ENCODE measurements around the gene PSMA8.
A peak's percentile ranks its signal among the peaks of the same experiment; 100 is the strongest.

Gene PSMA8

DNA sequence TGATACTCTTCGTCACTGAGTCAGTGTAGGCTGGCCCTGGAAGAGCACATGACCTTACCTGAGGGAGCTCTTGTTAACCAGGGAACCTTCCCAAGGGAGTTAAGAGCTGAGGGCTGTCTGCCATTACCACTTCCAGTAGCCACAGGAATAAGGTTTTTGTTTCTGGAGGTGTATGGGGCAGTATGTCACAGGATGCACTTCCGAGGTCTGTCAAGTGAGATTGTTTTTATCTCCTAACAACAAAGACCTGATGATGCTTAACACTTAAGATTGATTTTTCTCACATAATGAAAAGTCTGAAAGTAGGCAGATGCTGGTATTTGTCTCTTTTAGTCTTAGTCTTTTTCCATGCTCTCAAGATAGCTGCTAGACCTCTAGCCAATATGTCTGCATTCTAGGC is 41.8 kb downstream of the PSMA8 start:
- no peak for TF ChIP-seq CTCF (IDR thresholded peaks at IDR 0.05; ENCODE audit: insufficient read depth, low read depth, low read length, missing control alignments)
- DNase-seq (ENCODE audit: low read depth) = no peak
- no peak overlapping the region for H3K4me3 ChIP-seq (ENCODE audit: low read depth, low read length)

- DNase-seq (ENCODE audit: low read depth) = no peak
- no peak for TF ChIP-seq CTCF (IDR thresholded peaks at IDR 0.05; ENCODE audit: insufficient read depth, low read depth, low read length, missing control alignments)
- H3K4me3 ChIP-seq (ENCODE audit: low read depth, low read length) = no peak overlapping the region
These were observed 42.5 kb downstream of the PSMA8 start for GRCh38 chr18:26176134-26176533.

- no peak for TF ChIP-seq CTCF (IDR thresholded peaks at IDR 0.05; ENCODE audit: insufficient read depth, low read depth, low read length, missing control alignments)
- no peak overlapping the region; the same call in 1 of the 2 replicates for H3K4me3 ChIP-seq (ENCODE audit: low read depth, low read length)
- DNase-seq (ENCODE audit: low read depth) = peak; percentile 80
These were observed 47.7 kb downstream of the PSMA8 start for GRCh38 chr18:26181343-26181826.

GRCh38 chr18:26183395-26184112 is 49.9 kb downstream of the PSMA8 start:
- no peak for DNase-seq (ENCODE audit: low read depth)
- H3K4me3 ChIP-seq (ENCODE audit: low read depth, low read length) = no peak overlapping the region
- no peak for TF ChIP-seq CTCF (IDR thresholded peaks at IDR 0.05; ENCODE audit: insufficient read depth, low read depth, low read length, missing control alignments)

DNA sequence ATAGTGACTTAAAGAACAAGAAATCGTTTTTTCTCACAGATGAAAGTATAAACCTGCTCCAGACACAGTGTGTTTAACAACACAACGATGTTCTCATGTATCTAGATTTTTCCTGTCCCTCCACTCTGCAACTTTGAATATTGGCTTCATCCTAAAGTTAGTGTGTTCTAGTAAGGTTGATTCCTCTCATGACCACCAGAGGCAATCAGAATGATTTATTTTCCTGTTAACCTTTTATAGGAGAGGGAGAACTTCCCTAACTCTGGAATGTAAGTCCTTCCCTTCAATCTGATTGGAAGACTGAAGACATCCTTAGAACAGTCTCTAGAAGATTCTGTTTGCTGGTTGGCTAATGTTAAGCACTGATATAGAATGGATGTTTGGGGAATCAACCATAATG is 51.6 kb downstream of the PSMA8 start:
- DNase-seq (ENCODE audit: low read depth) = no peak
- no peak for TF ChIP-seq CTCF (IDR thresholded peaks at IDR 0.05; ENCODE audit: insufficient read depth, low read depth, low read length, missing control alignments)
- H3K4me3 ChIP-seq (ENCODE audit: low read depth, low read length) = no peak overlapping the region

DNA sequence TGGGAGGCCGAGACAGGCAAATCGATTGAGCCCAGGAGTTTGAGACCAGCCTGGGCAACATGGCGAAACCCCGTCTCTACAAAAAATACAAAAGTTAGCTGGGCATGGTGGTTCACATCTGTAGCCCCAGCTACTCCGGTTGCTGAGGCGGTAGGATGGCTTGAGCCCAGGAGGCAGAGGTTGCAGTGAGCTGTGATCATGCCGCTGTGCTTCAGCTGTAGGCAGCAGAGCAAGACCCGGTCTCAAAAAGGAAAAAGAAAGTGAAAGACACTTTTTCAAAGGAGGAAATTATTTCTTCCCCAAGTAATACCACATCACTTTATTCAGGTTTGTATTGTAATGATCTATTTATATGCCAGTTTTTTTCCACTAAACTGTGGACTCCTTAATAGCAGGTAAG is 56.8 kb downstream of the PSMA8 start:
- peak; percentile 89 for DNase-seq (ENCODE audit: low read depth)
- H3K4me3 ChIP-seq (ENCODE audit: low read depth, low read length) = peak overlapping the region; percentile 60
- no peak for TF ChIP-seq CTCF (IDR thresholded peaks at IDR 0.05; ENCODE audit: insufficient read depth, low read depth, low read length, missing control alignments)

DNA sequence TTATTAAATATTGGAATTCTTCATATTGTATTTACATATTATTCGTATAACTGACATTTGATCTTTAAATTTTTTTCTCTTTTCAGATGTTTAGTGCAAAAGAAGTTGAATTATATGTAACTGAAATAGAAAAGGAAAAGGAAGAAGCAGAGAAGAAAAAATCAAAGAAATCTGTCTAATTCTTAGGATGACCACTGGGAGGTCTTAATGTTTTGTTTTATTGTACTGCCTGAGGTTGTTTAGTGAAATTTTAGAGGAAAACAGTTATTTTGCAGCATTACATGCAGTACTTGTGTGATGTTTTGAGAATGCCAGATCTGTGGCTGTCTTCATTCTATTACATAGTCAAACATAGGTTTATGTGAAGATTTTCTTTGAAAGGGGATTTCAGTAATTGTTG is 58.6 kb downstream of the PSMA8 start:
- H3K4me3 ChIP-seq (ENCODE audit: low read depth, low read length) = no peak overlapping the region
- no peak for TF ChIP-seq CTCF (IDR thresholded peaks at IDR 0.05; ENCODE audit: insufficient read depth, low read depth, low read length, missing control alignments)
- DNase-seq (ENCODE audit: low read depth) = no peak
